GM21526 (cell line): ENCODE data around the gene KLF7.
"Not testable (repeated sequence)": the region's sequence is repeated elsewhere in the genome, so short reads cannot be mapped to it uniquely, and the experiment has no call there.

Experiments
- ATAC-seq: cut with Tn5 transposase; IDR thresholded peaks from one replicate; pipeline ENCODE4 v1.9.1; 2021; ENCODE audit warnings: moderate library complexity; ENCODE audit not compliant: unreplicated experiment, low FRiP score

KLF7 gene

DNA sequence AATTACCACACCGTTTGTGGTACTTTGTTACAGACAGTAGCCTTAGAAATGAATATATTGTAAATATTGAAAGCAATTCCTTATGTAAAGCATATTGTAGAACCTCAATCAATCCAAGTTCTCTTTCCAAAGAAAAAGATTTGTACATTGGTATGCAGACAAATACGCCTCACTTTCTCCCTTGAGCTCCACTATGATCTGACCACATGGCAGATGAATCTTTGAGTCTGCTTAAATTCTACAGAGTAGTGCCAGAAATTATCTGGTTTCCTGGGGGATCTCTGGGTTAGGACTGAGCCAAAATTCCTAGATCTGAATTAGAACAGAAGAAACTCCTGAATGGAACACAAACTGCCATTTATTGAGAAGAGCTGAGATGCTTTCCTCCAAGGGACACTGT, 127.4 kb downstream of the KLF7 start:
- ATAC-seq: no peak

DNA sequence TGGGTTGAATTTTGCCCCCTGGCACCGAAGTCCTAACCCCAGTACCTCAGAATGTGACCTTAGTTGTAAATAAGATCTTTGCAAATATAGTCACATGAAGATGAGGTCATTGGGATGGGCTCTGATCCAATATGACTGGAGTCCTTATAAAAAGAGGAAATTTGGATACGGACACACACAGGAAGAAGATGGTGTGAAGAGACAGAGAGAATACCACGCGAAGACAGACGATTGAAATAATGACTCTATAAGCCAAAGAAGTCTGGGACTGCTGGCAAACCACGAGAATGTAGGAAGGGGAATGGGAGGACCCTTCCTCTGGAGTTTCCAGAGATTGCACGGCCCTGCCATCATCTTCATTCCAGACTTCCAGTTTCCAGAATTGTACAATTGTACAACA, 127.9 kb downstream of the KLF7 start:
- no peak for ATAC-seq

DNA sequence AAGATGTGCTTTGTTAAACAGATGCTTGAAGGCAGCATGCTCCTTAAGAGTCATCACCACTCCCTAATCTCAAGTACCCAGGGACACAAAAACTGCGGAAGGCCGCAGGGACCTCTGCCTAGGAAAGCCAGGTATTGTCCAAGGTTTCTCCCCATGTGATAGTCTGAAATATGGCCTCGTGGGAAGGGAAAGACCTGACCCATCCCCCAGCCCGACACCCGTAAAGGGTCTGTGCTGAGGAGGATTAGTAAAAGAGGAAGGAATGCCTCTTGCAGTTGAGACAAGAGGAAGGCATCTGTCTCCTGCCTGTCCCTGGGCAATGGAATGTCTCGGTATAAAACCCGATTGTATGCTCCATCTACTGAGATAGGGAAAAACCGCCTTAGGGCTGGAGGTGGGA, 128.7 kb downstream of the KLF7 start:
- not testable (repeated sequence) for ATAC-seq

DNA sequence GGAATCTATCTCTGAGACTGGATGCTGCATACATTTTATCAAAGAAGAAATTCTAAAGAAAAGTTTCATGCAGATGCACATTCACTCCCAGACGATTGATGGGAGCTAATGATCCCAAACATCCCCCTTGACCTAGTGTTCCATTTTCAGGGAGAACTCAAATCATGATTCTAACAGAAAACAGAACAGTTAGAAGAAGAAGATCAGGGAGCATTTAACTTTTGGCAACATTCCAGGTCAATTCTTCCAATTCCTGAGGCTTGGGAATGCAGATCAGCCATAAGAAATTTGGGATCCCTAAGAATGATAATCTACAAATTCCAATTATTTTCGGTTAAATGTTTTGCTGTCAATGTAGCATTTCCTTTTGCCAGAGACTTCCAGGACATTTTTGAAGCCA, 129.9 kb downstream of the KLF7 start:
- no peak for ATAC-seq

DNA sequence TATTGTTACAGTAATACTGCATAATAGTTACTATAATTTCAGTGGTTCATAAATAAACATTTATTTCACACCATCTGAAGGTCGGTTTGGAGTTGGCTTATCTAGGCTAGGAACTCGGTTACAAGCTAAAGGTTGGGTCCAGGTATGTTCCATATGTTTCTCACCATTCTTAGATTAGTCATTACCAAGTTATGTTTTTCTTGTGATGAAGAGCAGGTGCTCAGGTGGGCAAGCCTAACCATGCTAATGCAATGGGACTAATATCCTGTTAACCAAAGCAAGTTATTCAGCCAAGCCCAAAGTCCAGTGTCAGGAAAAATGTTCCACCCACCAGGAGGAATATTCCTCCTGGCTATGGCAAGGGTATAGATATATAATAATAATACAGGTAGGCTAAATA, 133.3 kb downstream of the KLF7 start:
- ATAC-seq: no peak
